GM12872 (cell line): ENCODE measurements around the gene ATP8B1.

Experiments used
- CTCF ChIP-seq: IDR thresholded peaks from 3 replicates; pipeline ENCODE4 v1.5.1; 2011; ENCODE audit warnings: low read depth, mild to moderate bottlenecking, low read length, moderate library complexity; ENCODE audit not compliant: insufficient read depth

ATP8B1 gene

GRCh38 chr18:57794951-57795728 lies 8.0 kb downstream of the ATP8B1 start:
- no peak for TF ChIP-seq CTCF

GRCh38 chr18:57793302-57793986 lies 9.7 kb downstream of the ATP8B1 start:
- TF ChIP-seq CTCF, result no peak

- TF ChIP-seq CTCF, result no peak
Measured at GRCh38 chr18:57792631-57793301, 10.3 kb downstream of the ATP8B1 start.

GRCh38 chr18:57791911-57792310 lies 11.2 kb downstream of the ATP8B1 start:
- TF ChIP-seq CTCF, result no peak

- no peak for TF ChIP-seq CTCF
Measured at GRCh38 chr18:57791192-57791591, 11.9 kb downstream of the ATP8B1 start.

GRCh38 chr18:57790316-57790715 lies 12.8 kb downstream of the ATP8B1 start:
- TF ChIP-seq CTCF, result no peak

GRCh38 chr18:57789759-57790158 lies 13.4 kb downstream of the ATP8B1 start:
- TF ChIP-seq CTCF, result no peak
